Keratinocyte (primary cell): ENCODE results near the gene SPTSSB. TPM values are rescaled to one million over a fixed set of nuclear protein-coding genes. Genes with fewer than 3 reads are reported as not detected.

ENCODE experiments used
- DNase-seq: peaks from one replicate; pipeline ENCODE4 v3.0.0-alpha.2; 2011; ENCODE audit warnings: low read depth, missing footprints, low spot score
- FAIRE-seq: peaks from 2 replicates; lab custom pipeline; 2011; peaks lifted over from hg19 to GRCh38; lab: Jason Lieb, UNC
- H2AFZ ChIP-seq: 2 replicates; pipeline ENCODE4 v1.6.0; 2012; ENCODE audit warnings: low read length, control low read depth, inconsistent platforms; ENCODE audit not compliant: control insufficient read depth
- H3K27ac ChIP-seq: 2 replicates; pipeline ENCODE4 v1.5.1; 2011; ENCODE audit warnings: low read length; ENCODE audit not compliant: control insufficient read depth, insufficient read depth
- H3K27me3 ChIP-seq: 3 replicates; pipeline ENCODE4 v1.6.0; 2011; ENCODE audit warnings: low read length; ENCODE audit not compliant: control insufficient read depth, insufficient read depth; ENCODE audit errors: extremely low read depth
- H3K36me3 ChIP-seq, 2 experiments: 2 replicates in 1 of 2; 3 replicates in 1 of 2; pipeline ENCODE4 v1.5.1; 2011; ENCODE audit warnings: low read length in 2 of 2, mild to moderate bottlenecking in 1 of 2; ENCODE audit not compliant: control insufficient read depth in 2 of 2, insufficient read depth in 2 of 2; ENCODE audit errors: extremely low read depth in 1 of 2
- H3K4me1 ChIP-seq: 3 replicates; pipeline ENCODE4 v1.5.1; 2011; ENCODE audit warnings: low read length; ENCODE audit not compliant: control insufficient read depth, insufficient read depth; ENCODE audit errors: extremely low read depth
- H3K4me2 ChIP-seq: 3 replicates; pipeline ENCODE4 v1.6.0; 2011; ENCODE audit warnings: low read depth, low read length; ENCODE audit not compliant: control insufficient read depth, insufficient read depth; ENCODE audit errors: extremely low read depth
- H3K4me3 ChIP-seq, 3 experiments: fragments of 200-600 bp in 1 of 3; sonication (generic) in 1 of 3; 2 replicates in 2 of 3; 3 replicates in 1 of 3; pipeline ENCODE4 v1.5.1; 2011 to 2016; ENCODE audit warnings: low read length in 3 of 3, mild to moderate bottlenecking in 3 of 3, control low read depth in 2 of 3, inconsistent platforms in 1 of 3, low read depth in 1 of 3, mixed read lengths in 1 of 3, mixed run types in 1 of 3, moderate library complexity in 1 of 3; ENCODE audit not compliant: control insufficient read depth in 2 of 3, insufficient read depth in 2 of 3; ENCODE audit errors: extremely low read depth in 1 of 3
- H3K79me2 ChIP-seq: 2 replicates; pipeline ENCODE4 v1.6.0; 2012; ENCODE audit warnings: low read length; ENCODE audit not compliant: control insufficient read depth, insufficient read depth
- H3K9ac ChIP-seq: 3 replicates; pipeline ENCODE4 v1.6.0; 2011; ENCODE audit warnings: low read length; ENCODE audit not compliant: control insufficient read depth, insufficient read depth; ENCODE audit errors: extremely low read depth
- H3K9me1 ChIP-seq: 3 replicates; pipeline ENCODE4 v1.6.0; 2011; ENCODE audit warnings: low read length; ENCODE audit not compliant: control insufficient read depth, insufficient read depth; ENCODE audit errors: extremely low read depth
- H3K9me3 ChIP-seq: 2 replicates; pipeline ENCODE4 v1.5.1; 2012; ENCODE audit warnings: low read depth, low read length; ENCODE audit not compliant: control insufficient read depth
- H4K20me1 ChIP-seq: 3 replicates; pipeline ENCODE4 v1.6.0; 2011; ENCODE audit warnings: low read length; ENCODE audit not compliant: control insufficient read depth, insufficient read depth; ENCODE audit errors: extremely low read depth
- EZH2 ChIP-seq: IDR thresholded peaks from one replicate; pipeline ENCODE4 v1.6.1; 2012; ENCODE audit warnings: inconsistent platforms, mild to moderate bottlenecking, low read length, moderate library complexity
- dilution Hi-C: fragments of 300-500 bp; cut with MboI; formaldehyde crosslinking; loops from one replicate; pipeline ENCODE4 v1.7.0; 2020; ENCODE audit warnings: low sequenced_read_pairs; ENCODE audit not compliant: extremely low pct_ligation_motif_present
- polyA plus RNA-seq, 5 experiments: library from polyadenylated mRNA; depleted of rRNA in 3 of 5; stranded (reverse) in 3 of 5; stranded (forward) in 1 of 5; unstranded in 1 of 5; fragments of >200 nt; gene quantifications; 1 replicate in 1 of 5; 2 replicates in 3 of 5; 3 replicates in 1 of 5; pipeline versions ENCODE4 v1.2.1 to v1.2.3, GENCODE V29; 2011 to 2012; ENCODE audit warnings: missing spikeins in 2 of 5, low read depth in 1 of 5, low replicate concordance in 1 of 5
- TF ChIP-seq, protein P1 (sequence below), 3 experiments: IDR thresholded peaks in 1 of 3; conservative IDR thresholded peaks in 1 of 3; optimal IDR thresholded peaks in 1 of 3; 2 replicates in 2 of 3; 3 replicates in 1 of 3; pipeline versions ENCODE3 to v1.5.1; 2011; ENCODE audit warnings: low read length in 3 of 3, mild to moderate bottlenecking in 3 of 3, moderate library complexity in 2 of 3, control low read depth in 1 of 3, inconsistent platforms in 1 of 3; ENCODE audit not compliant: insufficient read depth in 2 of 3; ENCODE audit errors: extremely low read depth in 1 of 3

Gene SPTSSB
- polyA plus RNA-seq, 1 donor (not counting 4 experiments of a cell fraction or from before 2014, with no cell fraction given): 2.6 TPM

DNA sequence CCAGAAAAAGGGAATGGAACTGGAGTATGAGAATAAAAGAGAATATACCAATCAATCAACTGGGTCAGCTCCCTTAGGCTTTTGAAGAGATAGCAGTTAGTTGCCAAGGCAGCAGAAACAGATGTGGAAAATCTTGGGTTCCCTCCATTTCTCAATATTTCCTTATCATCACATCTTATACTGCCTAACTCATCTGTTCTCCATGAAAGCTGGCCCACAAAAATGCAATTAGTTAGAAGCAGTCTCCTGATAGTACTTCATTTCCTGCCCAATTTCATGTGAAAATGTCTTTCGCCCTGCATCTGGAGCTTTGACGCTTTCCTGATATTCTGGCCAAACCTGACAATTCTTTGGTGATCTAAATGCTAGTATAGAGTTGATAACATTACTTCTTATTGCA is 30.1 kb upstream of the SPTSSB start:
- TF ChIP-seq EZH2: no peak
- TF ChIP-seq, protein P1, sequence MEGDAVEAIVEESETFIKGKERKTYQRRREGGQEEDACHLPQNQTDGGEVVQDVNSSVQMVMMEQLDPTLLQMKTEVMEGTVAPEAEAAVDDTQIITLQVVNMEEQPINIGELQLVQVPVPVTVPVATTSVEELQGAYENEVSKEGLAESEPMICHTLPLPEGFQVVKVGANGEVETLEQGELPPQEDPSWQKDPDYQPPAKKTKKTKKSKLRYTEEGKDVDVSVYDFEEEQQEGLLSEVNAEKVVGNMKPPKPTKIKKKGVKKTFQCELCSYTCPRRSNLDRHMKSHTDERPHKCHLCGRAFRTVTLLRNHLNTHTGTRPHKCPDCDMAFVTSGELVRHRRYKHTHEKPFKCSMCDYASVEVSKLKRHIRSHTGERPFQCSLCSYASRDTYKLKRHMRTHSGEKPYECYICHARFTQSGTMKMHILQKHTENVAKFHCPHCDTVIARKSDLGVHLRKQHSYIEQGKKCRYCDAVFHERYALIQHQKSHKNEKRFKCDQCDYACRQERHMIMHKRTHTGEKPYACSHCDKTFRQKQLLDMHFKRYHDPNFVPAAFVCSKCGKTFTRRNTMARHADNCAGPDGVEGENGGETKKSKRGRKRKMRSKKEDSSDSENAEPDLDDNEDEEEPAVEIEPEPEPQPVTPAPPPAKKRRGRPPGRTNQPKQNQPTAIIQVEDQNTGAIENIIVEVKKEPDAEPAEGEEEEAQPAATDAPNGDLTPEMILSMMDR (optimal IDR thresholded peaks at IDR 0.05 in 1 of 3, IDR thresholded peaks at IDR 0.05 in 1 of 3, conservative IDR thresholded peaks at IDR 0.05 in 1 of 3; ENCODE audit: extremely low read depth in 1 of 3, insufficient read depth in 2 of 3, low read length in 3 of 3): no peak
- no peaks in the 10 kb centered on the region for H3K9me3 ChIP-seq
- no peak for FAIRE-seq
- no peaks in the 10 kb centered on the region for H3K9me1 ChIP-seq
- no peak for DNase-seq
- no peaks in the 10 kb centered on the region for H3K27me3 ChIP-seq
- no peak overlapping the region for H3K27ac ChIP-seq
- no peaks in the 10 kb centered on the region for H3K79me2 ChIP-seq
- H3K4me2 ChIP-seq: no peak overlapping the region
- H4K20me1 ChIP-seq: no peaks in the 10 kb centered on the region
- dilution Hi-C loops: no loop called here
- H3K9ac ChIP-seq: no peak overlapping the region
- H3K36me3 ChIP-seq: no peaks in the 10 kb centered on the region
- no peak overlapping the region for H3K4me3 ChIP-seq
- H3K4me1 ChIP-seq: no peaks in the 10 kb centered on the region
- H2AFZ ChIP-seq: no peak overlapping the region

DNA sequence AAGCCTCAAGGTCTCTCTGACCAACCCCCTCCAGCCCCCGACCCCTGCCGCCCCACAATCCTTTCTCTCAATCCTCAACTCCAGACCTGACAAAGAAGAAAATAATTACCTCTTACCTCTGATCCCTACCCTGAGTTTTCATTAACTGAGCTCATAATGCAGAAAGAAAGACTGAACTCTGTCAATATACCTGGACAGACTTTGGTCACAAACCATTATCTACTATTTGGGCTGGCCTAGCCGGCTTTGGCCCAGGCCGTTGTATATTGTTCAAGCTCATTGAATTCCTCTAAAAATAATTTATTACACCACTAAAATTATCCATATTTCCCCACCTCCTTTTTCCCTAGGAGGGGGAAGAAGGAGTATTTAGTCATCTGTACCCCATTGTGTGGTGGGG is 29.3 kb upstream of the SPTSSB start:
- no peak for DNase-seq
- Histone ChIP-seq H3K4me3 (no peak overlapping the region), H3K9me1 (no peaks in the 10 kb centered on the region), H3K9me3 (no peaks in the 10 kb centered on the region), H3K27me3 (no peaks in the 10 kb centered on the region), H2AFZ (no peak overlapping the region), H3K36me3 (no peaks in the 10 kb centered on the region), H3K4me1 (no peaks in the 10 kb centered on the region), H3K79me2 (no peaks in the 10 kb centered on the region), H3K27ac (no peak overlapping the region), H4K20me1 (no peaks in the 10 kb centered on the region), H3K9ac (no peak overlapping the region), H3K4me2 (no peak overlapping the region)
- FAIRE-seq: no peak
- TF ChIP-seq, protein P1 (optimal IDR thresholded peaks at IDR 0.05 in 1 of 3, IDR thresholded peaks at IDR 0.05 in 1 of 3, conservative IDR thresholded peaks at IDR 0.05 in 1 of 3; ENCODE audit: extremely low read depth in 1 of 3, insufficient read depth in 2 of 3, low read length in 3 of 3): no peak
- TF ChIP-seq EZH2: no peak
- dilution Hi-C loops: no loop called here
